Activated gamma-delta T cell (primary cell): ENCODE measurements around the gene TLE3.

Experiments used
- DNase-seq: peaks from one replicate; lab custom pipeline; 2025; lab: John Stamatoyannopoulos, UW

Gene TLE3

DNA sequence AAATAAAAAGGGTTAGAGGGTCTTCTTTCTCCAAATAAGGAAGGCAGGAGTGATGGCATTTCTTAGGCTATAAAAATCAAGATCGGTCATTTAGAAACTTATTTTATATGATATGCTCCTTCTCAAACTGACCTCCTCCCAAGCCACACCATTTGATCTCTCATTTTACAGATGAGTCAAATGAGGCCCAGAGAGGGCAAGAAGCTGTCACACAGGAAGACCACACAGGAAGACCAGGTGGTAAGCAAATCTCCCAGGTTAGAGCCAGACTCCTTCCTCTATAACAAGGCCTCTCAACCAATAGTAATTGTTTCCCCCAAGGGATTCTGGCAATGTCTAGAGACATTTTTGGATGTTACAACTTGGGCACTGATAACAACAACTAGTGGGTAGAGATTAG lies 13.8 kb downstream of the TLE3 start:
- DNase-seq = no peak

DNA sequence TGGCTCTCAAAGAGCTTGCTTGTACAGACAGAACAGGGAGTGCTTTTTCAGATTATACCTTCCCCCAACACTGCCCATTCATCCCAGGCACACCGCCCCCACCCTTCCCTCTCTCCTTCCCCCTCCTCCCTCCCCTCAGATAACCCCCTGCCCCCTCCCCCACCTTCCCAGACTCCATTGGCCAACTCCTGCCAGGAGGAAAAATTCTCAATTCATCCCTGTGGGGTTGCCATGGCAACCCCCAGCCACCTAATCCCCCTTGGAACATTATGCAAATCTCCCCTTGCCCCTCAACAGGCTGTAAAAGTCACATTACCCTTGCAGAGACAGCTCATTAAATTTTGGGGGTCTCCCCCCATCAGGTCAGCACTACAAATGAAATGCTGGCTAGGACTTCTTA lies 14.3 kb downstream of the TLE3 start:
- DNase-seq = no peak

DNA sequence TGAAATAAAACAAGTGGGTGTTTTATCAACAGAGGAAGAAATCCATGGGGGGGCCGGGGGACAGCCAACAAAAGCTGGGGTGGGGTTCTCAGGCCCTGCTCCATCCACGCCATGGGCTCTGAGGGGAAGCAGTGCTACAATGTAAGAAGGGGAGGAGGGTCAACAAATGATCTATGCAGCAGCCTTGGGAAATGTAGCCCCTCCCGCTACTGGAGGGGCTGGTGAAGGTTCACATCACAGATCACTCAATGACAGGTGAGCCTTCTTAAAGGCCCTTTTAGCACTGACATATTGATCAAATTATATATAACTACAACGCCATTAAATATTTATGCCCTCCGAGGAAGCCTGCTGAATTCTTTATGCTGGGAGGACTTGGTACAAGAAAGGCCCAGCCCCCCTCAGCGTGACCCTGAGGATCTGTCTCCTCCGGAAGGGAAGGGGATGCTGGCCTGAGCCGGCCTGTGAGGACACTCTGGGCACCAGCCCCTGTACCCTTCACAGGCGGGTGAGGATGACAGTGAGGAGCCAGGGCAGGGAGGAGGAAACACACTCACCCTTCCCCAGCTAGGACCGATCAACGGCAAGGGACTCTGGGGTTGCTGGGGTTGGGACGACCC lies 15.3 kb downstream of the TLE3 start:
- no peak for DNase-seq

DNA sequence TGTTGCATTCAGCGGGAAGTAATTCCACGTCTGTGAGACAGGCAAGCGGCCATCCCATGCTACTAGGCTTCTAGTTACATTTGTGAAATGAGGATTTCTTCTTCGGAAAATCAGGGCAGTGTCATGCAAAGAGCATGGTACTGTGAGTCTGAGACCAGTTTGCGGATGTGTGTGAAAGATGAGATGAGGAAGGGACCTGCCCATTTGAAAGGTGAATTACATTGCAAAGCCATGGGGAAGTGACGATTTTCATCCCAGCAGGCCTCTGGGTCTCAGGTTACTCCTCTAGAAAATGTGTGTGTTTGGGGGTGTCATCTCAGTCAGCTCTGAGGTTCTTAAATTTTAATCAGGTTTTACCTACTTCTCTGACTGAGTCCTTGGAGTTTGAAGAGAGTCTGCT lies 16.1 kb downstream of the TLE3 start:
- no peak for DNase-seq

DNA sequence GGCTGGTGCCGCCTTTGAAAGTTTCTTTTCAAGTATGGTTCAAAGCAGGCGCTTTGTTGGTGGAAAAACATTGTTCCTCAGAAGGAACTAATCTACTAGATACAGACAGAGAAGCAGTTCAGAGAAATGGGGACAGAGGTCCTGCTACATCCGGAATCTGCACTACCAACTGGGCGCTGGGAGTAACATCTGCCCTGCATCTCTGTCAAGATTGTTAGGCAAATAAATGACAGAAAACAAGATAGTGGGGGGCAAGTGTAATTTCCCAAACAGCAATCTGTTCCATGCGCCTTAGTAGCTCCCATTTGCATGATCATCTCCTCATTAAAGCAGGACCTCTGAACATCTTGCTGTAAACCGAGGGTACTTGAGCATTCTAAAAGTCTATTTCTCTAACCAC lies 17.4 kb downstream of the TLE3 start:
- DNase-seq = no peak

DNA sequence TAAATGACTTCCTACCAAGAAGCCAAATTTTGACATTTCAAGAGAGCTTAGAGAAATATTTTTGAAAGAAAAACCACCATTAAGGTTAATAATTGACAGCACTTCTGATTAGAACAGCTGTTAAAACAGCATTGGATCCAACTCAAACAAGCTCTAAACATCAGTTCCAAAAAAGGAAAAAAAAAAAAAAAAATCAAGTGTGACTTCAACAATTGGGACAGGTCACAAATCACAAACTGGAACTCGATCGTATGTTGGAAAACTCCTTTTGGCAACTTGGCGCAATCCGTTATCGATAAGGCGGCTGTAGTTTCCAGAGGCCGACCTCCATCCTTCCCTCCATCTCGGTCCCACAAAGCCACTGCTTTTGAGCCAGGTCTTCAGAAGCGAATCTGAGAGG lies 17.8 kb downstream of the TLE3 start:
- DNase-seq = no peak

DNA sequence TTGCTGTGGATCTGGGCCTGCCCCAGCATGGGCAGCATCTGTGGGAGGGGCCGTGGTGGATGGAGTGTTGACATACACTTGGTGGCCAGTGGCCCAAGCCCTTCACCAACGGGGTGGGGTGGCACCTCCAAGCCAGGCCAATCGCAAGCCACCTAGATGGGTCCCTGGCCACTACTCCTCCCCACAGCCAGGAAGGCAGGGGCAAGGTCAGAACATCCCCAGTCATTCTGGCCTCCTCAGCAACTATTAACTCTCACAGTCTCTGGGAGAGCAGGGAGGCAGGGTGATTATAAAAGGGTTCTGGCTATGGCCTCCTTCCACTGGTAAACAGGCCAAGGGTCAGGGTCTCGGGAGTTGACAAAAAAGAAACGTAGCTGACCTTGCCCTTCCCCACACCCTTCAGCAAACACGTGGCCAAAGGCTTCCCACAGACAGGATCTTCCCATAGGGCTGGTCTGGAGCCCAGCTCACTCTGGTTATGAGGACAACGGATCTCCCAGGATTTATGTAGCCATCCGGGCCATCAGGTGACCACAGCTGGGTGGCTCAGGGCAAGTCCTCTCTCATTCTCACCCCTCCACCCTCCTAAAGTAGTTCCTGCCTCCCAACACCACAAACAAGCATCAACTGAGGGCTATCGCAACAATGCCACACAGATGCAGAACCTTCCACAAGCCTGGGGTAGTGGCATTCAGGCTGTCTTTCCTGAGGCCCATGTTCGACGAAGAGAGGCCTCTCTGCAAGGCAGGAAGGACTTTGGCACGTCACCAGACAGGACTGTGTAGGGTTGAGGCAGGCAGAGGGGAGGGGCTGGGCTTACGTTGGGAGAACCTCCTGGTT lies 18.9 kb downstream of the TLE3 start:
- DNase-seq = no peak

DNA sequence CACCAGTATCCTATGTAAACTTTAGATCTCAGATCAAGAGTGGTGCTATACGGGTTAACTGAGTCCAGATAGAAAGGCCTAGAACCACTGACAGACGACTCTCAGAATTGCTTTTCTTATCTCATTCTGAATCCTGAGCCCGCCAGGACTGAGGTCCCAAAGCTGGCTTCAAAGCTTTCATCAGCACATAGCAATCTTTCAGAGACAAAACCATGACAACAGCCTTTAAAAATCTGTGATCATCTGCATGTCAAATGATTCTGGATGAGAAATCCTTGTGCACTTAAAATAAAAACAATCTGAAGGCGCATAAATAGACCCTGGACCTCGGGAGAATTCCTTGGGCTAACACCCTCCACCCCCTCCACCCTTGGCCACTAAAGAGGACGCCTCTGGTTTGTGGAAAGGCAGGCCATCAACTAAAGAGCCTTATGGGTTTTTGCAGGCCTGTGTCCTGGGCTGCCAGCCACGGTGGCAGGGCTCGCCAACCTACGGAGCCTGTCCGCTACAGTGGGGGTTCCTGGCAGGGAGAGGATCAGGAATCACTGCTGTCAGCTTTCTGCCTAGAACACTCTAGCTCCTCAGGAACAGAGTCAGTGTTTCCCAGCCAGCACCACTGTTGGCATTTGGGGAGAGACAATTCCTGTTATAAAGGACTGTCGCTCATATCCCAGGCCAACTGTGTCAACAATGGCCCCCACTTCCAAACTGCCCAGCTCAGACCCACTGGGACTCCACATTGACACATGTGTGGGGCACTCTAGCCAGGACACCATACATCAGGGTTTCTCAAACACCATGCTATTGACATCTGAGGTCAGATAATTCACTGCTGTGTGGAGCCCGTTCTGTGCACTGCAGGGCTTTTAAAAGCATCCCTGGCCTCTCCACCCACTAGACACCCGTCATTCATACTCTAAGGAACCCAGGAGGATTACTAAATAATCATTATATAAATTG lies 20.2 kb downstream of the TLE3 start:
- DNase-seq = no peak

DNA sequence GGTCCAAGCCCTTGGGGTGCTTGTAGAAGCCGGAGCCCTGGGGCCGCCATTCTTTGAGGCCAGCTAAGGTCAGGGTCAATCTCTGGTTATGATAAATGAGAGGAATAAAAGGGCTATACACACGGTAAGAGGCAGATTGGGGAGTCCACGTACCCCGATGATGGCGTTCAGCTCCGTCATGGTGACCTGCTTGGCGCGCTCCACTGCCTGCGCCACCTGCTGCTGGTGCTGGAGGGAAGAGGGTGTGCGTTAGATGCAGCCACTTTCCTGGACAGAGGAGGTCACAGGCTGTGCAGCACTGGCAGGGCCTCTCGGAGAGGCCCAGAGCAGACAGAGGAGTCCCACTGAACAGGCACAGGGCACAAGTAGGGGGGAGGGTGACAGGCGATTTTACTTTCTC lies 23.3 kb downstream of the TLE3 start:
- DNase-seq = no peak

DNA sequence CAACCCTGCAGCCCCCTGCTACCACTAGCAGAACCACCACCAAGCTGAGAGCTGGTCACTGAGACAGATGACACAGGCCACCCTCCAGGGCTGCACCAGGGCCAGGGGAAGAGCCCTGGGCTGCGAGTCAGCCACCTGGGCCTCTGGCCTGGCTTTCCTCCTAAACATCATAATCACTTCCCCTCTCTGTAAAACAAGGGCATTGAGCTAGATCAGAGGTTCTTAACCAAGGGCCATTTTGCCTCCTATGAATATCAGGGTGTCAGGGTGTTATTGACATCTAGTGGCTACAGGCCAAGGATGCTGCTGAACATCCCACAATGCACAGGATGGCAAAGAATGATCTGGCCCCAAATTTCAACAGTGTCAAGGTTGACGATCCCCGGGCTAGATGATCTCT lies 25.2 kb downstream of the TLE3 start:
- no peak for DNase-seq

DNA sequence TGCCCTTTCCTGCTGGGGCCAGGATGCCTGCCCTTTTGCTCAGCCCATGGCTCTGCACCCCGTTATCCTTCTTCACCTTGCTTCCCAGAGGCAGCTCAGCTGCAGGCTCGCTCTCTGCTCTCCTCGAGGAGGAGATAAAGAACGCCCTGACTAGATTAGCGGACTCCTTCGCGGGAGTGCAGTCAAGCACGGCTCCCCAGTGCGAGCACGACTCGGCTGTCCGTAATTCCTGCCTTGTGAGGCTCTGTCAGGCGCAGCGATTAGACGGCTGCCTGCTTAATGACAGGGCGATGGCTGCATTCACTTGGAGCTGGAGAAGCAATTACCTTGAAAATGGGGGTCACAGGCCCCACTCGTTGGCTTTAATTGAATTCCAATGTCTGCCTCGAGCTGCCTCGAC lies 25.9 kb downstream of the TLE3 start:
- DNase-seq = no peak

DNA sequence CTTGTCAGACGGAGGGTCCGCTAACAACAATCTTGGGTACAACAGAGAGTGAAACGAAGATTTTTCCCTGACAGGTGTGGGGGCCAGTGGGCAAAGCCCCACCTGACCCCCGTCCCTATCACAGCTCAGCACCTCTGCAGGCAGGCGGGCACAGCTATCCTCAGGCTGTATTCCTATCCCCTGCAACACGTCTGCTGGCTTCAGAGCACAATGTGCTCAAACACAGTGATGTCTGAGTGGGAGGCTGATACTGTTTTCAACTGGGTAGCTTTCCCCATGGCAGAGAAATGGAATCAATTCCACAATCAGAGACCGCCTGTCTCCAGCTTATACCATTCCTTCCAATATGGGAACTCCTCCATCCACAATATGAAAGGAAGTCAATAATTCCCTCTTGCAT lies 28.0 kb downstream of the TLE3 start:
- DNase-seq = no peak

DNA sequence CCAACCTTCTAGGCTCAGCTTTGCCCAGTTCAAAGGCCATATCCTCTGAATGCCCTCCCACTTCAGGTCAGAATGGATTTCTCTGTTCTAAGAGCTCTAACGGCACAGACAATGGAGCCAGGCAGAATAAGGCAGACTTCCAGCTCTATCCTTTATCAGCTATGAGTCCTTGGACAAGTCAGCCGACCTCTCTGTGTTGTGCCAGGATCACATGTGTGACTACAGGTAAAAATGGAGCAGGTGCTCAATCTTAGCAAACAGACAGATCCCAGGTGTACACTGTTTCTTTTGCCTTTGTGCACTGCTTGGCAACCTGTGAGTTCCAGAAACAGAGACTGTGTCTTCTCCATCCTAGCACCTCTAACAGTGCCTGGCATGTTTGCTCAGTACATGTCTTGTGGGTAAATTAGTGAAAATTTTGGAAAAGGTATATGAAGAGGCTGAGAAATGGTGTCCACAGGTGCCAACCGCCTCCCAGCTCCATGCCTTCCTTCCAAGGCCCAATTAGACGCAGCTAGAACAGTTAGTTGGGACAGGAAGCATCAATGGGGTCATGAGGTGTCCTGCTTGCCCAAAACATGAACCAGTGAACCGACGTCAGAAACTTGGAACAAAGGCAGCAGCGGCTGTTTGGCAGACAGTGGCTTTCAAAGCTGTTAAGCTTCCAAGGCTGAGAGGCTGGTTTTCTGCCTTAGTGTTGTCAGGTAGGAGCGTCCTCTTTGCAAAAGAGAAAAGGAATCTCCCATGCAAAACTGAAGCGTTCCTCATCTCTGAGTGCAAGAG lies 28.7 kb downstream of the TLE3 start:
- no peak for DNase-seq

DNA sequence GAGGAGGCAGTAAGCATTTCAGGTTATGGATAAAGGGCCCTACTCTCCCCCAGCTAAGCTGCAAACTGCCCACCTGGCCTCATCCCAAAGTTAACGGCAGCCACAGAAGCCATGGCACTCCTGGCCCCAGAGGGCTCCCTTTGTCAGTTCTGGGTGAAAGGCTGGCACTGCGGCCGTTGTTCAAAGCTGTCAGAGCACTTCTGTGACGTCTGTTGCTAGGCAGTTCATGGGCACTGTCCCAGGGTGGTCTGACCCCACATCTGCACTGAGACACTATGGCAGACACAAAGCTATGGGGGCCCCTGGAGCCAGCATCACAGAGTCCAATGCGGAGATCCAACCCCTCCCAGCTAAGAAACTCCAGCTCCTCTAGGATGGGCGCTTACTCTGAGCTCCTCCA lies 30.0 kb downstream of the TLE3 start:
- DNase-seq = no peak

DNA sequence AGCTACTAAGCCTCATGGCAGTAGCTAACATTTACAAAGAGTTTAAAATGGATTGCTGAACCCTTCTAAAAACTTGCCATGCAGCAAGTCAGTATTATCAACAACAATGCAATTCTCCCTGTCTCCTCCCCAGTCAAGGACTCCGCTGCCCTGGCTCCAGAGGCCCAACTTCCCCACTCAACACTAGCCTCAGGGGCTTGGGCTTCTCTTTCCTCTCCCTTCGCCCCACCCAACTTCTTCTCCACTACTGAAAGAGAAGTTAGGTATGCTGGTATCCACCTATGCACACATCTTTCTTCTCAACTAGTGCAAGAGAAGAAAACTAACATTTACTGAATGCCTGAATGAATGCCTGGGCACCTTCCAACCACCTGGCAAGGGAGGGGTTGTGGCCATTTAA lies 30.7 kb downstream of the TLE3 start:
- DNase-seq = no peak

DNA sequence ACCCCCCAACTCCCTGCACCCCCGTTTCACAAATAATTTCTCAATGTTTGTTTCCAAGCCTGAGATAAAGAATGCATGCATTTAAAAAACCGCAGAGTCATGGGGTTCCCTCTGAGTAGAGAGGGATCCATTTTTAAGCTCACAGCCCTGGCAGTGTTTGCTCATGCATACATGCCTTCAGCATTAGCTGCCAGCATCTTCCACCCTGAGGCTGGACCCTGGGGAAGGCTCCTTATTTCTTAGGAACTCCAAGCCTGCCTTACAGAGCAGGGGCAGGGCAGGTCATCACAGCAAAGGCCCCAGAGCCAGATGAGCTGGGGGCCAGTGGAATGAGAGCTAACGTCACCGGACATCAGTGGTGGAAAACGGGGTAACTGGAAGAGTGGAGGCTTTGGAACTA lies 31.3 kb downstream of the TLE3 start:
- no peak for DNase-seq

DNA sequence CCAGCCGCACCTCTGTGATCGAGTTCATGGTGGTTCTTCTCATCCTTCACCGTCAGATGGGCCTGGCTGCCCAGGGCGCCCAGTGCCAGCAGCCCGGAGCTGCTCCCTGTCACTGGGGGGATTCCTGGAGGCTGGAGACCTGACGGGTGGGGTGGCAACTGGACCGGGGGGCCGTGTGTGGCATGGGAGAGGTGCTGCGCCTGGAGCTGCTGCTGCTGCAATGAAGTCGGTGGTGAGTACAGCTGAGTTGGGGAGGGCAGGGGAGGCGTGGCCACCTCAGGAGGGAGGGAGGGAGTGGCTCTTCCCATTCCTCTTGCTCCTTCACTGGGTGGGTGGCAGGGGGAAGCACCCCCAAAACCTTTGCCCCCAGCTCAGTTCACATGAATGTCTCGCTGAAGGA lies 31.7 kb downstream of the TLE3 start:
- DNase-seq = no peak

DNA sequence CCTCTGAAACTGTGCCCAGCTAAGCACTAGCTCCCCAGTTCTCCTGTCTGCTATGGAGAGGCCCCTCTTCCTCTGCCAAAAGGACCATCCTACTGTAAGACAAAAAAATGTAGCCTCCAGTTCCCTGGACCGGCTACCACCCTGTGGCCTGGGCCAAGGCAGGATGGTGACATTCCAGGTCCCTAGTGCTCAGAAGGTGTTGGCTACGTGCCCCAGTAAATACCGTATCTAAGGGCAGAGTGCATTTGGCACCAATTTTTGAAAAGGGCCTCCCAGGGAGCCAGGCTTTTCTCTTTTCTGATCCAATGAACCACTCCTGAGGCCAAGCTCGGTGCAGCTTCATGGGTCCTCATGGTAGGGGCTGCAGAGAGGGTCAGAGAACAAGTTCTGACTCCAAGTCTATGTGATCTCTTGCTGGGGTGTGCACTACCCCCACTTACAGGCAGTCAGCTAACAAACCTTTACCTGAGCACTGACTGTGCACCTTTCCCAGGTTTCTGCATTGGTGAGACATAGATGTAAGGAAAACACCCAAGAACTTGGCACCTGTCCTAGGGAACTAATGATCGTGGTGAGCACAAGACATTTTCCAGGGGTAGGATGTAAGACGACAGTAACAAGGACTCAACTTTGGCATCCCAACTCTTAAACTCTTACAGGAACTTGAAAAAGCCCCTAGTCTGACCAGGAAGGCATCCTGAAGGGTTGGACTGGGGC lies 32.6 kb downstream of the TLE3 start:
- DNase-seq = no peak

DNA sequence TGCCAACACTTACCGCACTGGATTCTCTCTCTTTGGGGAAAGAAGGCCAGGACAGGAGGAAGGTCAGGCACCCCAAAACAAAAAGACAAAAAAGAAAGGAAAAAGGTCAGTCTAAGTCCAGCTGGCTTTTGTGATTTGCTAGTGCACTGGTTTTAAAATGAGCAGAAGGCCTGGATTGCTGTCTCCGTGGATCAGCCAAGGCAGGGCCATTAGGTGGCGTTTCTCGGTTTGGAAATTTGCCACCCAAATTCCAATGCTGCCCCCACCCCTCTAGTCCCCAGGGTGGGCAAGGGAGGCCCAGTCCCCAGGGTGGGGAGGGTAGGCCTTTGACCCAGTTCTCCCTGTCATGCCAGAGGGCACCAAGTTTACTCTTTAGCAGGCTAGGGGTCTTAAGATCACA lies 33.3 kb downstream of the TLE3 start:
- no peak for DNase-seq

DNA sequence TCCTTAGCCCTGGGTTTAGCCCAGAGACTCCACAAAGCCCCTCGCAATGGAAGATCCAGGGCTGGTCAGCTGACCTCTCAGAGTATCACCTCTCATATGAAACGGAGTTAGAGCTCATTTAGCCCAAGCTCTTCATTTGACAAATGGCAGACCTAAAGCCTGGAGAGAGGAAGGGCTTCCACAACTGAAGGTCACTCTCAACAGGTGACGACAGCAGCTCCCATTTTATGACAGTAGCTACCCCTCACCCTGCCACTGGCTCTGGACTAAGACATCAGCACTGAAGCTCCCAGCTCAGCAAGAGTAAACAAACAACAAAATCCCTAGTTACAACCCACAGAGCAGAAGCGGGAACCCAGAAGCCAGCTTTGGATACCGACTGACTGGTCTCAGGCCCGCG lies 33.7 kb downstream of the TLE3 start:
- no peak for DNase-seq

DNA sequence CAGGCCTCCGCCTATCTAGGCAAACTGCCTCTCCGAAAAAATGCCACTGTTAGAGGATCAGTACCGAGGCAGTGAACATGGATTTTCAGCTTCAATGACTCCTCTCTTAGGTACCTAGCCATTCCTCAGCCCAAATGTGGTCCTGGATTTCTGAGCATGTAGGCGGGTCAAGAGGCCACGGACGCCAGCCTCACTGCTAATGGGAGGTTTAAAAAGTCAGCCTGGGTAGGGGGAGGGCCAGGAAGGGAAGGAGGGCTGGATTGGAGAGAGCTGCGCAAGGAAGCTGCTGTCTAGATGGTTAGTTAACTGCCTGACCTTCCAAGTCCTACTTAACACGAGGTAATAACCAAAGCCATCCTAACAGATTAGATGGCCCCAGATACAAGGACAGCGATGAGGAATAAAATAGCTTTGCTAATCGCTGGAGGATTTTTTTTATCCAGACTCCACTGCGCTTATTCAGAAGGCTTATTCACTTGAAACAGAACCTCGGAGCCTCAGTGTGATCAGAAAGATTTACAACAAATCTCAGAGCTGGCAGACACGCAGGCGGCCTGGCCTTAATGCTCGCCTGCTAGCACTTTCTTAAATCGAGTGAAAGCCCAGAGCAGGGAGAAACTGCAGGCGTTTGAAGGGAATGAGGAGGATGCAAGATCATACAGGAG lies 34.3 kb downstream of the TLE3 start:
- DNase-seq = no peak
